ENCODE measurements around the gene UBQLN1.
"Not testable (repeated sequence)": the region's sequence is repeated elsewhere in the genome, so short reads cannot be mapped to it uniquely, and the experiment has no call there.

Gene UBQLN1

GRCh38 chr9:83630938-83631457 is 76.8 kb downstream of the UBQLN1 start:
- no peak for DNase-seq (ENCODE audit: low spot score)

GRCh38 chr9:83629433-83630104 is 78.2 kb downstream of the UBQLN1 start:
- DNase-seq (ENCODE audit: low spot score) = no peak

- no peak for DNase-seq (ENCODE audit: low spot score)
Measured at GRCh38 chr9:83628540-83628939, 79.2 kb downstream of the UBQLN1 start.

GRCh38 chr9:83625178-83625577 is 82.6 kb downstream of the UBQLN1 start:
- no peak for DNase-seq (ENCODE audit: low spot score)

GRCh38 chr9:83623679-83624076 is 84.1 kb downstream of the UBQLN1 start:
- DNase-seq (ENCODE audit: low spot score) = peak; percentile 3

- peak; percentile 62 for DNase-seq (ENCODE audit: low spot score)
Measured at GRCh38 chr9:83622939-83623678, 84.6 kb downstream of the UBQLN1 start, which contains the start of gene IDNK. TSS of gene IDNK (plus strand) at chr9:83623143. CDS start at chr9:83623172, 29 bp downstream.

- DNase-seq (ENCODE audit: low spot score) = no peak
Measured at GRCh38 chr9:83622433-83622938, 85.3 kb downstream of the UBQLN1 start.

GRCh38 chr9:83620841-83621636 is 86.7 kb downstream of the UBQLN1 start:
- DNase-seq (ENCODE audit: low spot score) = peak; percentile 65

GRCh38 chr9:83617299-83617698 is 90.5 kb downstream of the UBQLN1 start:
- no peak for DNase-seq (ENCODE audit: low spot score)

GRCh38 chr9:83613298-83613697 is 94.5 kb downstream of the UBQLN1 start:
- not testable (repeated sequence) for DNase-seq (ENCODE audit: low spot score)
